ENCODE results near the gene XRRA1.
"Not testable (repeated sequence)": the region's sequence is repeated elsewhere in the genome, so short reads cannot be mapped to it uniquely, and the experiment has no call there.

XRRA1 gene

DNA sequence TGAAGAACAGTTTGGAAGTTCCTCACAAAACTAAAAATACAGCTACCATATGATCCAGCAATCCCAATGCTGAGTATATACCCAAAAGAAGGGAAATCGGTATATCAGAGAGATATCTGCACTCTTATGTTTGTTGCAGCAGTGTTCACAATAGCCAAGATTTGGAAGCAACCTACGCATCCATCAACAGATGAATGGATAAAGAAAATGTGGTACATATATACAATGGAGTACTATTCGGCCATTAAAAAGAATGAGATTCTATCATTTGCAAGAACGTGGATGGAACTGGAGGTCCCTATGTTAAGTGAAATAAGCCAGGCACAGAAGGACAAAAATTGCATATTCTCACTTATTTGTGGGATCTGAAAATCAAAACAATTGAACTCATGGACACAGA lies 46.5 kb downstream of the XRRA1 start:
- POLR2A ChIA-PET: no interaction called here
- CTCF ChIA-PET: no interaction called here
- TF ChIP-seq CTBP1 (IDR thresholded peaks at IDR 0.05; ENCODE audit: borderline replicate concordance): no peak
- no peak for TF ChIP-seq FOXM1 (IDR thresholded peaks at IDR 0.05; ENCODE audit: borderline replicate concordance)
- TF ChIP-seq L3MBTL2 (conservative IDR thresholded peaks at IDR 0.05): no peak
- TF ChIP-seq LEF1 (IDR thresholded peaks at IDR 0.05; ENCODE audit: borderline replicate concordance): no peak
- TF ChIP-seq FOXA1 (IDR thresholded peaks at IDR 0.05): no peak
- no peak for TF ChIP-seq HDGF (IDR thresholded peaks at IDR 0.05; ENCODE audit: borderline replicate concordance)
- TF ChIP-seq FOXK2 (IDR thresholded peaks at IDR 0.05): no peak
- TF ChIP-seq ARNT (IDR thresholded peaks at IDR 0.05): no peak
- DNase-seq (ENCODE audit: extremely low spot score): no peak

DNA sequence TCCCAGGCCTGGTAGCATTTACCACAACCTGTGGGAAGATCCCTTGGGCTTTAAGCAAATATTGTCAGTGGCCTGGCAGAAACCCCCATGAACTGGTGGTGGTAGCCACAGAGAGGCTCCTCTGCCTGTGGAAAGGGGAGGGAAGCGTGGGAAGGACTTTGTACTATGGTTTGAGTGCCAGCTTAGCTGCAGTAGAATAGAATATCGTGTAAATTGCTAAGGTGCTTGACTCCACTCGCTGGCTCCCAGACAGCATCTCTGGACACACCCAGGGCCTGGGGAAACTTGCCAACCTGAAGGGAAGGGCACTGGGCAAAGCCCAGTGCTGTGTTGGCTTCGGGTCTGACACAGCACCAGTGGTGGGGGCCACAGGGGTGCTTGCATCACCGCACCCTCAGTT lies 52.6 kb downstream of the XRRA1 start:
- CTCF ChIA-PET: no interaction called here
- TF ChIP-seq LEF1 (IDR thresholded peaks at IDR 0.05; ENCODE audit: borderline replicate concordance): no peak
- no peak for TF ChIP-seq SUZ12 (IDR thresholded peaks at IDR 0.05)
- no peak for TF ChIP-seq FOXM1 (IDR thresholded peaks at IDR 0.05; ENCODE audit: borderline replicate concordance)
- TF ChIP-seq ELF4 (IDR thresholded peaks at IDR 0.05): no peak
- TF ChIP-seq ARNT (IDR thresholded peaks at IDR 0.05): no peak
- no peak for TF ChIP-seq L3MBTL2 (conservative IDR thresholded peaks at IDR 0.05)
- TF ChIP-seq ZNF384 (IDR thresholded peaks at IDR 0.05): no peak
- TF ChIP-seq FOXK2 (IDR thresholded peaks at IDR 0.05): no peak
- TF ChIP-seq FOXA1 (IDR thresholded peaks at IDR 0.05): no peak
- no peak for TF ChIP-seq SP1 (IDR thresholded peaks at IDR 0.05)
- TF ChIP-seq NFRKB (IDR thresholded peaks at IDR 0.05): no peak
- TF ChIP-seq, protein P1, sequence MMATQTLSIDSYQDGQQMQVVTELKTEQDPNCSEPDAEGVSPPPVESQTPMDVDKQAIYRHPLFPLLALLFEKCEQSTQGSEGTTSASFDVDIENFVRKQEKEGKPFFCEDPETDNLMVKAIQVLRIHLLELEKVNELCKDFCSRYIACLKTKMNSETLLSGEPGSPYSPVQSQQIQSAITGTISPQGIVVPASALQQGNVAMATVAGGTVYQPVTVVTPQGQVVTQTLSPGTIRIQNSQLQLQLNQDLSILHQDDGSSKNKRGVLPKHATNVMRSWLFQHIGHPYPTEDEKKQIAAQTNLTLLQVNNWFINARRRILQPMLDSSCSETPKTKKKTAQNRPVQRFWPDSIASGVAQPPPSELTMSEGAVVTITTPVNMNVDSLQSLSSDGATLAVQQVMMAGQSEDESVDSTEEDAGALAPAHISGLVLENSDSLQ (IDR thresholded peaks at IDR 0.05): no peak
- no peak for TF ChIP-seq TARDBP (IDR thresholded peaks at IDR 0.05)
- no peak for TF ChIP-seq BHLHE40 (IDR thresholded peaks at IDR 0.05; ENCODE audit: borderline replicate concordance)
- TF ChIP-seq HDGF (IDR thresholded peaks at IDR 0.05; ENCODE audit: borderline replicate concordance): no peak
- TF ChIP-seq CTBP1 (IDR thresholded peaks at IDR 0.05; ENCODE audit: borderline replicate concordance): no peak
- DNase-seq (ENCODE audit: extremely low spot score): no peak
- POLR2A ChIA-PET: no interaction called here

DNA sequence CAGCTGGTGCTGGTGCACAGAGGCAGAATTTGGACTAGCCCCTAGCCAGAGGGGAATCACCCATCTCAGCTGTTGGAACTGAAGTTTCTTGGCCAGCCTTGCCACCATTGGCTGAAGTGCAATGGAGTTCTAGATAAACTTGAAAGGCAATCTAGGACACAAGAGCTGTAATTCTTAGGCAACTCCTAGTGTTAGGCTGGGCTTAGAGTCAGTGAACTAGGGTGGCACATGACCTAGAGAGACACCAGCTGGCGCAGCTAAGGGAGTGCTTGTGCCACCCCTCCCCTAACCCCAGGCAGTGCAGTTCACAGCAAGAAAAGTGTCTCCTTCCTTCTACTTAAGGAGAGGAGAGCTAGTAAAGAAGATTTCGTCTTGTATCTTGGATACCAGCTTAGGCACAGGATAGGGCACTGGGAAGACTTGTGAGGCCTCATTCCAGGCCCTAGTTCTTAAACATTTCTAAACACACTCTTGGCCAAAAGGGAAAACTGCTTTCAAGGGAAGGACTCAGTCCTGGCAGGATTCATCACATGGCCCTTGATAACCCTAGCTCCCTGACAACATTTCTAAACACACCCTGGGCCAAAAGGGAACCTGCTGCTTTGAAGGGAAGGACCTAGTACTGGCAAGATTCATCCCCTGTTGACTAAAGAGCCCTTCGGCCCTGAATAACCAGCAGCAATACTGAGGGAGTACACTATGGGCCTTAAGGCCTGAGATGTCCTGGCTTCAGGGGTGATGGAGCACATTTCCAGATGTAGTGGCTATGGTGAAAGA lies 53.4 kb downstream of the XRRA1 start:
- DNase-seq (ENCODE audit: extremely low spot score): no peak
- TF ChIP-seq BHLHE40 (IDR thresholded peaks at IDR 0.05; ENCODE audit: borderline replicate concordance): no peak
- TF ChIP-seq, protein P1 (IDR thresholded peaks at IDR 0.05): no peak
- TF ChIP-seq SP1 (IDR thresholded peaks at IDR 0.05): no peak
- CTCF ChIA-PET: no interaction called here
- POLR2A ChIA-PET: no interaction called here

DNA sequence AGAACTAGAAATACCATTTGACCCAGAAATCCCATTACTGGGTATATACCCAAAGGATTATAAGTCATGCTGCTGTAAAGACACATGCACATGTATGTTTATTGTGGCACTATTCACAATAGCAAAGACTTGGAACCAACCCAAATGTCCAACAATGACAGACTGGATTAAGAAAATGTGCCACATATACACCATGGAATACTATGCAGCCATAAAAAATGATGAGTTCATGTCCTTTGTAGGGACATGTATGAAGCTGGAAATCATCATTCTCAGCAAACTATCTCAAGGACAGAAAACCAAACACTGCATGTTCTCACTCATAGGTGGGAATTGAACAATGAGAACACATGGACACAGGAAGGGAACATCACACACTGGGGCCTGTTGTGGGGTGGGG lies 55.9 kb downstream of the XRRA1 start:
- POLR2A ChIA-PET; DNase-seq (ENCODE audit: extremely low spot score); CTCF ChIA-PET: not testable (repeated sequence)

DNA sequence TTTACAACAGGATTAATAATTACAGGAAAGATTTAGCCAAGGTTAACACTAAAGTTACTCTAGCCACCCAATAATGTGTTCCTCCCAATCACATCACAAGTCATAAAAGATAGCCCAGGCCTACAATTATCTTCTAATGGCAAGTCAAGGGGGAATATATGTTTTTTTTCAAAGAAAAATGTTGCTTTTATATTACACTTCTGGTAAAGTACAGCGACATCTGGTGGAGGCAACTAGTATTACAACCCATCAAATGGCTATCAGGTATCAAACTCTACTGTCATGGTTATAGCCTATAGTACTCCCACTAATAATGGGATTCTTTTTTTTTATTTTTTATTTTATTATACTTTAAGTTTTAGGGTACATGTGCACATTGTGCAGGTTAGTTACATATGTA lies 71.8 kb downstream of the XRRA1 start:
- POLR2A ChIA-PET: no interaction called here
- CTCF ChIA-PET: no interaction called here
- no peak for DNase-seq (ENCODE audit: extremely low spot score)
- no peak for TF ChIP-seq TARDBP (IDR thresholded peaks at IDR 0.05)
- no peak for TF ChIP-seq NFRKB (IDR thresholded peaks at IDR 0.05)
- TF ChIP-seq LEF1 (IDR thresholded peaks at IDR 0.05; ENCODE audit: borderline replicate concordance): no peak
- no peak for TF ChIP-seq FOXK2 (IDR thresholded peaks at IDR 0.05)
- TF ChIP-seq L3MBTL2 (conservative IDR thresholded peaks at IDR 0.05): no peak
- TF ChIP-seq, protein P1 (IDR thresholded peaks at IDR 0.05): no peak
- TF ChIP-seq CTBP1 (IDR thresholded peaks at IDR 0.05; ENCODE audit: borderline replicate concordance): no peak
- no peak for TF ChIP-seq SUZ12 (IDR thresholded peaks at IDR 0.05)
- TF ChIP-seq ZNF384 (IDR thresholded peaks at IDR 0.05): no peak
- TF ChIP-seq SP1 (IDR thresholded peaks at IDR 0.05): no peak
- no peak for TF ChIP-seq ELF4 (IDR thresholded peaks at IDR 0.05)

DNA sequence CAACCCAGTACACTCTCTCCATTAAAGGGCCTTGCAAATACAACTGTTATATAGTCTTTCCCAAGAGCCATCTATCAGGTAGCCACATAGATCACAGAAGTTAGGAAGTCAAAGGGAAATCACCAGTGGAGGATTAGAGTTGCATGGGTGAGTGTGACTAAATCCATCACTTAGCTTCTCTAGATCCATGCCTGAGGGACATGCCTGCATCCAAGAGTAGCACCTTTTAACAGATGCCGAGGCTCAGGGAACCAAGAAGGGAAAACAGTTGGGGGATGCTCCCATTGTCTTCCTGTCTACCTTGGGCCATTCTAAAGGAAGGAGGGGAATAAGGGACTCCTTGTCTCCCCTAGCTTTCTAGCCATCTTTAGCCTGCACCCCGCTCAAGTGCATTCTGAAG lies 77.9 kb downstream of the XRRA1 start:
- DNase-seq (ENCODE audit: extremely low spot score): no peak
- ChIA-PET POLR2A (no interaction called here), CTCF (no interaction called here)
- TF ChIP-seq, protein P1 (IDR thresholded peaks at IDR 0.05): no peak
- TF ChIP-seq FOXM1 (IDR thresholded peaks at IDR 0.05; ENCODE audit: borderline replicate concordance) (no peak), L3MBTL2 (conservative IDR thresholded peaks at IDR 0.05) (no peak), ARNT (IDR thresholded peaks at IDR 0.05) (no peak), ELF4 (IDR thresholded peaks at IDR 0.05) (no peak), ZNF384 (IDR thresholded peaks at IDR 0.05) (no peak), HDGF (IDR thresholded peaks at IDR 0.05; ENCODE audit: borderline replicate concordance) (no peak), SUZ12 (IDR thresholded peaks at IDR 0.05) (no peak), FOXK2 (IDR thresholded peaks at IDR 0.05) (no peak), LEF1 (IDR thresholded peaks at IDR 0.05; ENCODE audit: borderline replicate concordance) (no peak), CTBP1 (IDR thresholded peaks at IDR 0.05; ENCODE audit: borderline replicate concordance) (no peak), NFRKB (IDR thresholded peaks at IDR 0.05) (no peak), TARDBP (IDR thresholded peaks at IDR 0.05) (no peak), FOXA1 (IDR thresholded peaks at IDR 0.05) (no peak), BHLHE40 (IDR thresholded peaks at IDR 0.05; ENCODE audit: borderline replicate concordance) (no peak), SP1 (IDR thresholded peaks at IDR 0.05) (no peak)
